Activated effector memory CD4-positive, alpha-beta T cell treated with anti-CD3 and anti-CD28 coated beads, Interleukin-2, amount 50 U/mL, for 16 hours (primary cell): ENCODE data around the gene PAX9.
"Not testable (repeated sequence)": the region's sequence is repeated elsewhere in the genome, so short reads cannot be mapped to it uniquely, and the experiment has no call there.

Experiments used
- DNase-seq: peaks from one replicate; pipeline ENCODE4 v3.0.0-alpha.2; 2020

PAX9 gene

DNA sequence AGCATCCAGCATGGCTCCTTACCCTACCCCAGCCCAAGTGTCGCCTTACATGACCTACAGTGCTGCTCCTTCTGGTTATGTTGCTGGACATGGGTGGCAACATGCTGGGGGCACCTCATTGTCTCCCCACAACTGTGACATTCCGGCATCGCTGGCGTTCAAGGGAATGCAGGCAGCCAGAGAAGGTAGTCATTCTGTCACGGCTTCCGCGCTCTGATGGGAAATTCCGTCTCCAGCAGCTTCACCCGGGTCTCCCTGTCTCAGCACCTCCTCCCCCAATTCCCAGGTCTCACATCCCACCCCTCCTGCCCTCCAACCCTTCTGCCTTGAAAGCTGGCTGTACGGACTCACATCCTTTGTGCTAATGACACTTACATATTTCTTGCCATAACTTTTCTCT lies 14.6 kb downstream of the PAX9 start:
- DNase-seq, result no peak

DNA sequence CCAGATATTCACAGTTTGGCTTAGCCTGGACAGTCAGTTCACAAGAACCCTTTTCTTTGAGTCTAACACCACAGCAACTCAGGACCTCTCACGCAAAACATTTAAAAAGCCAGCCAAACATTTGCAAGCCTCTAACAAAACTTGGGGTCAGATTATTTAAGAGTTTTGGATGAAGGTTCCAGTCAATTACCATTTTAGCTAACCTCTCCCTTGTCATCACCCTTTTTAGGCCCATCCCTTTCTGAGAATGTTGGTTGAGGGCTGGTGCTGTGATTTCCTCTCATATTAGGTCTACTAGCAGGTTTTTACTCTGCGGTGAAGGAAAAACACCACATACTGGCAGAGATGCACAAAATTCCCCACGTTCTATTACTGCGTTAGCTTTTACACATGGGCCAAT lies 20.7 kb downstream of the PAX9 start:
- DNase-seq, result no peak

DNA sequence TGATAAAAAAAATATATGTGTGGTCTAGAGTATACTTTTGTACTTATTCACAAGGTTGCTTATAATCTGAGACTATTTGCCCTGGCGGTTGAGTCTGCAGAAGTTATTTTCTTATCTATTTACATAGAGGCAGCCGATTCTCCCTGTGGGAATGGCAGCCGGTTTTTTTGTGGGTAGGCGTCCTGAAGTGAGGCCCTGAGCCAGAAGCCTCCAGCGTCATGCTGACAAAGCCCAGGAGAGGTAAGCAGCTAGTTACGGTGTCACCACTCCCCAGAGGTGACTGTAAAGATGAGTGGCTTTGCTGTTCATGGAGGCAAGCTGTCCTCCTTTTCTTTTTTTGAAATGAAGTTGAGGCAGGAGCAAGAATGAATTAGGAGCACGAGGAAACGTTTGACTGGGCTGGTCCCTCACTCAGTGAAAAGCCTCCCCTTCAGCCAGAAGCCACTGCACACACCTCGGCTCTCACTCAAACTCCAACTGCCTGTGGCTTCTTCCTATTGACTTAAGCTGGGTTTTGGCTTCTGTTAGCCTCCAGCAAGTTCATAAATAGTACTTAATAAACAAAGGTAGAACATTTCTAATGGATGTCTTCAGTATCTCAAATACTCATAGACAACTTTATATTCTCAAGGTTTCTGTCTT lies 21.5 kb downstream of the PAX9 start:
- no peak for DNase-seq

DNA sequence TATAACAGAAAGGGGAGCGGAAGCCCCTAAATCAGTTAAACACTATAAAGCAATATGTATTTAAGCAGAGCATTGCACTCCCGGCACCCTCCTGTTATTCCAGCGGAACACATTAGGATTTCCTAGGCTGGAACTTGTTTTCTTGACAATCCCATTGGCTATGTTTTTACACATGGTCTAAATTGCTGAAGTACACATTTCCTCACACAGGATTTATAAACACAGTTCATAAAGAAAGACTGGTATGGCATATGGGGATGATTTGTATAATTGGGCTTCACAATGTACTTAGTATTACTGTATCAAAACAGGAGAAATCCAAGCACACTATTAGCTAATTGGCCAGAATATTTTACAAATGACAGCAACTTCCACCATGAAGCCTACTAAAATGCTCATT lies 23.3 kb downstream of the PAX9 start:
- no peak for DNase-seq

DNA sequence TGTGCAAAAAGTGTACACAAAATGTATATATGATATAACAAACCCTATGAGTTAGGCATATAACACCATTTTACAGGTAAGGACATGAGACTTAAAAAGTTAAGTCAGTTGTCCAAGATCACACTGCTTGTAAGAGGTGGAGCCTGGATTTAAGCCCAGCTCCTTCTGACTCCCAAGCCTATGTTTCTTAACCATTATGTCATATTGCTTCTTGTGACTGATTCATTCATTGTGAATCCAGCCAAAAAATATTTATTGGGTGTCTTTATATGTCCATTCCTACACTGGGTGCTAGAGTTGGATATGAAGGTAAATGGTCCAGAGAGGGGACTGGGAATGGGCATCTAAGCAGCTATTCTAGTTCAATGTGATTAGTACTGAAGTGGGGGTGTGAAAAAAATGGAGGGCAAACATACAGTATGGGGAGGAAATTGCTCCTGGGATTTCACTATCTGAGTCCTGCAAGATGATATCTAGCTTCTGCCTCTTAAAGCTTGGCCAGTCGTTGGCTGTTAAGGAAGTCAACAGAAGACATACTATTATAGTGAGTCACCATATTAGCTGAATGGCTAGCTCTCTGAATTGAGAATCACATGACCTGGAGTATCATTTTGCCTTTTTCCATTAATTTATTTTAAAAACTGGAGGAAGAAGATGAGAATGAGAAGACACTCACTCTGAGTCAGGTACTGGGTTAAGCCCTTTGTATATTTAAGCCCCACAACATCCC lies 28.8 kb downstream of the PAX9 start:
- no peak for DNase-seq

DNA sequence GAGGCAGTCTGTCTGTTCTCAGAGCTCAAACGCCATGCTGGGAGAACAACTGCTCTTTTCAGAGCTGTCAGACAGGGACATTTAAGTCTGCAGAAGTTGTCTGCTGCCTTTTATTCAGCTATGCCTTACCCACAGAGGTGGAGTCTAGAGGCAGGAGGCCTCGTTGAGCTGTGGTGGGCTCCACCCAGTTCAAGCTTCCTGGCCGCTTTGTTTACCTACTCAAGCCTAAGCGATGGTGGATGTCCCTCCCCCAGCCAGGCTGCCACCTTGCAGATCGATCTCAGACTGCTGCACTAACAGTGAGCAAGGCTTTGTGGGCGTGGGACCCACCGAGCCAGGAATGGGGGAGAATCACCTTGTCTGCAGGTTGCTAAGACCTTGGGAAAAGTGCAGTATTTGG lies 37.8 kb downstream of the PAX9 start:
- not testable (repeated sequence) for DNase-seq

DNA sequence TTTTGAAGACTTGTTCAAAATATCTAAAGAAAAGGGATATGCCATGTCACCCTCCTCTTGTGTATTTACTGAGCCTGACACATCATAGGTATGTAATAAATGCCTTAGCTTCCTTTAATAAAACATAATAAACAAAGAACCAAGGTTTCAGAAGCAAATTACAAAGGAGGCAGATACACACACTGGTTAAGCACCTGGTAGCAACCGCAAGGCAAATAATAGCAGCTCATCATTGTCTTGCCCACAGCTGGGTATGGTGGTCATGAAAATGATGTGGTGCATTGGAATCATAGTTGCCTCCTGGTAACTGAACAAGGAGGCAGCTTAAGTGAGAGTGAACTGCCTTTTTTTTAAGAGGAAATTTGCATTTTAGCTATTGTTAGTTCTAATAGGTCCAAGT lies 39.0 kb downstream of the PAX9 start:
- DNase-seq, result no peak

DNA sequence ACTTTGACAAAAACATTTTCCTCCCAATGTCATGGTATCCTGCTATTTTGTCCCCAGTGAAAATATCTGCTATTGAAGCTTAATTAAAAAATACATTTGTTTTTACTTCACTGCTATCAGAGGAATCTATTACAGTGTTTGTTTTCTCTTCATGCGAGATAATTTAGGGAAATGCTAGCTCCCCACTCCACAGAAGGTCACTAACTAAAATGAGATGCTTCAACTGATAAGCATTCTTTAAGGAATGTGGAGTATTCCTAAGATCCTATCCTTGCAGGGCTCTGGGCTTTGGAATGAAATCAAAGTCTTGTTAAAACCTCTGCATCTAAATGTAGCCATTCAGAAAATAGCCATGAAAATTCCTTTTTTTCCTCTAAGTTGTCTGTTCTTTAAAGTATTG lies 39.5 kb downstream of the PAX9 start:
- DNase-seq, result no peak

DNA sequence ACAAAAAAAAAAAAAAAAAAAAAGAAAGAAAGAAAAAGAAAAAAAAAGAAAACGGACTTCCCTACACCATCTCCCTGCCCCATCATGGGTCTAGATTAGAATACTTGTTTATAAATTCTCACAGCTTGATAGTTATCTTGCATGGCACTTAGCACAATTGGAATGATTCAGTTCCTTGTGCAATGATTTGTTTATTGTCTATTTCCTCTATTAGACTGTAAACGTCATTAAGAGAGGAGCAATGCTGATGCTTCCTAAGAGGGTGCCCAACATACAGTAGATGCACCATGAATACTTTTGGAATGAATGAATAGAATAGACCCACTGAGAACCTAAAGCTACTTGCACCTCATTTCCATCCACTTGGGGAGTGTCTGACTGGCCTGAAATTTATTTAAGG lies 40.8 kb downstream of the PAX9 start:
- DNase-seq, result no peak

DNA sequence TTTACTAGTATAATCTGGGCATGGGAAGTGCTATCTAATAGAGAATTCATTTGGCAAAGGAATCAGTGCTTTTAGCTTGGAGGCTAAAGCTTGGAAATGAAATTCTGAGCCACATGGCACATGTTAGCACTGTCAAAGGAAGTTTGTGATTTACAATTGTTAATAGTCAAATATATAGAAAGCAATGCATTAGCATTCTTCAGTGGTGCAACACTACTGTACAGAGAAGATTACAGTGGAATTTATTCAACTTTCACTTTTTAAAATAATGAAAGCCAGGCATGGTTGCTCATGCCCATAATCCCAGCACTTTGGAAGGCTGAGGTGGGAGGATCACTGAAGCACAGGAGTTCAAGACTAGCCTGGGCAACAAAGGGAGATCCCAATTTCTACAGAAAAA lies 45.9 kb downstream of the PAX9 start:
- DNase-seq, result no peak

DNA sequence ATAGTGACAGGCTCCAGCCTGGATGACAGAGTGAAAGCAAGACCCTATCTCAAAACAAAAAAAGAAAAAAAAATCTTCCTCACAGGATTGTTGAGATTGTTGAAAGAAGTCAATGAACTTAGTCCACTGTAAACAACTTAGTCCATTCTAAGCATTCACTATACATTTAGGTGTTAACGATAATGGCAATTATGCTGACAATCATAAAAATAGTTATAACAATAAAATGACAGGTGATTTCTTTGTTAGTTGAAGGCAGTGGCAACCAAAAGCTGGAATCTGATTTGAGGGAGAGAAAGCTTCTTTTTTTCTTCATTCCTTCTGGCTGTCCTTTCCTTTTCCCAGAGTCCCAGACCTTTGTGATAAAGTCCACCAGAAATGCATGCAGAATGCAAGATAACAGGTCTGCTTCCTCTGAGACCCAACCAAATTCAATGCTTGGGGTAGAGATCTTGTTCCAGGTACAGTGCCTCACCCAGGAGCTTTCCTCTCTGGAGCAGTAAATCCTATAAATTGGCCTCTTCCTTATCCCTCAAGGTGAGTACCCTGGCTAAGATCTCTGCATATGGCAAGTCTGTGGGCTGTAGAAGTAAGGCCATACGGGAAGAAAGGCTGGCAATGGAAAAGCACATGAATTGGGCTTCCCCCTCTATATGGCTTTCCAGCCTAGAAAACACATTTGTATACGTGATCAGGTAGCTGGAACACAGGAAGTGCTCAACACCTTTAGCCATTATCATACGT lies 52.5 kb downstream of the PAX9 start:
- no peak for DNase-seq

DNA sequence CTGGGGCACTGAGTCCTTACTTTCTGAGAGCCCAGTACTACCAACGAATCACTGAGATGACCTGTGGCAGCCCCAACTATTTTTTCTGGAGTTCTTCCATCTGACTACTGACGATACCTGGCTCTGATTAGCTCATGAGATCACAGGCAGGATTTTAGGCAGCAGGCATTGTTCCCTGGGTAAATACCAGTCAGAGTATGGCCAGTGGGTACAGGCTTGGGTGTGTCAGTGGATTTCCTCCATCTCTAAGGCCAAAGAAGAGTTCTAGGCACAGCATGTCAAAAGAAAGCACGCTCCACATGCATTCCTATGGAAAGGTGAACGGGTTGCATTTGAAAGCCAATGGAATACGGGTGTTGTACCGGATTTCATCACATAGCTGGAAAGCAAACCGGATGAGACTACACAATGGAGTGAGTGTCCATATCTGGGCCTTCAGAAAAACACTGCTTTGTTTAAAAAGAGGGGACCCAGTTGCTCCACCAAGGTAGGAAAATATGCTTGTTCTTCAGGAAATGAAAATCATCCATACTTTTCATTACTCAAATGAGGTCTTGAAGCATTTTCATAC lies 55.0 kb downstream of the PAX9 start:
- no peak for DNase-seq

DNA sequence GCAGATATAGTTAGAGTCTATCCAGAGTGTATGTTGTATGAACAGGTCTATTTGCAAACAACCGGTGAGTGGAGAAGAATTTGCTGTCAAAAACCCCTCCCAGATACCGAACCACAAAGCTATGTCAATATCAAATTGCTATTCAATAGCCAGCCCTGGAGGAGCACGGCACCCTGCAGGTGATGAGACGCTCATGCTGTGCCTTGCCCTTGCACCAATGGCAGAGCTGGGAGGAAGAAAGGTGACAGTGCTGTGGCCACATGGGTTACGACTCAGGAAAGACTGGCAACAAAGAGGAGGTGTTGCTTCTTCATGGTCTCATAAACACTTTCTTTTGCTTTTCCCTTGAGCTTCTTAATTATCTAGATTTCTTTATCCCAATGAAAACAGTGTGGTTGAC lies 55.7 kb downstream of the PAX9 start:
- no peak for DNase-seq

DNA sequence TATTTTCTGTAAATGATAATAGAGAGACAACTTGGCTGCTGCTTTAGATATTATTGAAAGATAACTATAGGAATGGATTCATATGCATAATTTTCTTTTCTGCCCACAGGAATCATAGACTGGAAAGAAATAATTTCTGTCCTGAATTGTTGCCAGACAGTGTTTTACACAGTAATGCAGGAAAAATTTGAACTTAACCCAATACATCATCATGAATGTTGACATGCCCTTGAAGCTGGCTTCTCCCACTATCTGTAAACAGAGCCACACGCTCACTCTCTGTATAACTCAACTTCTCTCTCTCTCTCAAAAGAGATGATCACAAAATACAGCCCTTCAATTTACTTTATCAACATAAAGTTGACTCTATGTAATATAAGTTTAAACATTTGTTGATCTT lies 56.6 kb downstream of the PAX9 start:
- DNase-seq, result no peak

DNA sequence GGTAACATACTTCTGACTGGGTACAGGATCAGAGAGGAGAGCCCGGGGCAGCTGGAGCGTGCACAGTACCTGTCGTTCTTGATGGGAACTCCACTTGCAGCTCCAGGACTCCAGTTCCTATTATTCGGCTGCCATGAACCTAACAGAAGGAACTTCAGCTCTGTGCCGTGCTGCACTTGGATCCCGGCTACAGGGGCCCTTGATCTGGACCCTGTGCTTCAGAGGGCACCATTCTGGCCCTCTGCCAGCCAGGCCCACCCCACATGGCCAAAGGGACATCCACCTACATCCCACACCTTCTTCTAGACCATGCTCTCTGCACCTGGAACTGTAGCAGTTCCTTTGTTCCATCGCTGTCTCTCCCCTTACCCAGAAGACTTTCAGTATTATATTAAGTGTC lies 58.2 kb downstream of the PAX9 start:
- DNase-seq, result no peak

DNA sequence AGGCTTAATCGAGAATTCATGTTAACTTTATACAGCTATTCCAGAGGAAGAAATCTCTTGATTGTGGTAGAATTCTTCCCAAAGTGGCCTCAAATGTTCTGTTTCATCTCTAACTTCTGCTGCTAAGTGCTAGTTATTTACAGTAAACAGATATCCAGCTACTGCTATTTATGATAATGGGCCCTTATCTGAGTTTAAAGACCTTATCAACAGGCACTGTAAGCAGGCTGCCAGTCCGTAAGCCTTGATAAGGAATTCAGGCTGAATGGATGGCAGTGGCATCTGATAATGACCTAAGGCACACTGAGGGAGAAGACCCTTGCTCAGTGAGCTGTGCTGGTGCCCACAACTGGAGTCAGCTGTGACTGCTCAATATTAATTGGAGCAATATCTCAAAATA lies 59.0 kb downstream of the PAX9 start:
- no peak for DNase-seq

DNA sequence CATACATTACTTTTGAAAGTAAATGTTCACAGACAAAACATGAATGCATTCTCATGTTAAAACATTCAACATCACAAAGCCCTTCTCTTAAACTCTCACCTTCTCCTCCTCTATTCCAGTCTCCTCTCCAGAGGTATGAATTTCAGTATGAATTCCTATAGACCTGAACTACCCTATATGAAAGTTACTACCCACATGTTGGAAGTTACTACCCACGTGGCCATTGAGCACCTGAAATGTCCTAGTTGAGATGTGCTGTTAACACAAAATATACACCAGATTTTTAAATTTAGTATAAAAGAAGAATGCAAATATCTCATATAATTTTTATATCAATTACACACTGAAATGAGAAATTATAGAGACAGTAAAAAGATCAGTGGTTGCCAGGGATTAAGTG lies 60.2 kb downstream of the PAX9 start:
- no peak for DNase-seq

DNA sequence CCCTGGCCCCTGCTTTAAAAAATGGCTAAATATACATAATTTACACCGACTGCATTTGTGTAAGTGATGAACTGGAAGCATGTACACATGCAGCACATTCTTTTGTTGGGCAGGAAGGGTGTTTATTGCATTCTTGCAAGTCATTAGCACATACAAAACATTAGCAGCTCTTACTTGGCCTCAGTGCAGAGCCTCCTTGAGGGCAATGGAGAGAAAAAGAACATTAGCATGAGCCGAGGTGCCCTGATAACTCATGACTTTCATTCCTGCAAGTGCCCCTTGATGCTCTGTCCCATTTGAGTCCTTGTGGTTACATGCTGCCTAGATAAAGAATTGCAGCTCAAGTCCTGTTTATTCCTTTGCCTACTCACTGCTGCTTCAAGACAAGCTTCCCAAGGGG lies 61.9 kb downstream of the PAX9 start:
- no peak for DNase-seq

DNA sequence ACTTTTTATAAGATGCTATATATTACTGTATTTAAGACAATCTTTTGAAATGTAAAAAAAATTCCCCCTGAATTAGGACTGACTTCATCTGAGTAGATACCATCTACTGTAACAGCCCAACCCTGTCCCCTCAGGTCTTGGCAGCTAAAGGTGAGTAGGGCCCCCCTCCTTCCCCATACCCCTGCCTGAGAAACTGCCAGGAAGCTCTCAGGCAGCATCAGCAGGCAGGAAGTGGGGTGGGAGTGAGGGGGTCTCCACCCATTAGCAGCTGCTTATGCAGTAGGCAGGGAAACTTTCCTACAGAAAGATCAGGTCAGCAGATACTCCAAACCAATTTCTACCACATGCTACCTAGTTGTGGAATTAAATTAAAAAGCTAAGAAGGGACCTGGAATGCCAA lies 62.5 kb downstream of the PAX9 start:
- DNase-seq, result no peak

DNA sequence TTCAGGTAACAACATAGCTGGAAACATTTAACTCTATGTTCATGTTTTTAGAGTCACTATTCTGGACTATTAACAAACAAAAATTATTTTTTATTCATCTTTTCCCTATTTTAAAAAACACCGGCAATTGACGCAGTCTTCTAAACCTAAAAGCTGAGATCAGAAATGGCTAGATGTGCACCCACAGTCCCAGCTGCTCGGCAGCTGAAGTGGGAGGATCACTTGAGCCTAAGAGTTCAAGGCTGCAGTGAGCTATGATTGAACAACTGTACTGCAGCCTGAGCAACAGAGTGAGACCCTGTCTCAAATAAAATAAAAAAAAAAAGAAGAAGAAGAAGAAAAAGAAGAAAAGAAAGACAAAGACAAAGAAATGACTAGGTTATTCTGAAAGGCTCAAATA lies 64.5 kb downstream of the PAX9 start:
- DNase-seq, result no peak
